HL-60/S4 (cell line): ENCODE results near the gene SLC2A9.
"Not testable (repeated sequence)": the region's sequence is repeated elsewhere in the genome, so short reads cannot be mapped to it uniquely, and the experiment has no call there.

Experiments
- in situ Hi-C: fragments of 300-500 bp; cut with MboI; formaldehyde crosslinking; loops from 2 replicates; pipeline ENCODE4 v1.14.3; 2022; ENCODE audit warnings: low sequenced_read_pairs

The SLC2A9 gene

DNA sequence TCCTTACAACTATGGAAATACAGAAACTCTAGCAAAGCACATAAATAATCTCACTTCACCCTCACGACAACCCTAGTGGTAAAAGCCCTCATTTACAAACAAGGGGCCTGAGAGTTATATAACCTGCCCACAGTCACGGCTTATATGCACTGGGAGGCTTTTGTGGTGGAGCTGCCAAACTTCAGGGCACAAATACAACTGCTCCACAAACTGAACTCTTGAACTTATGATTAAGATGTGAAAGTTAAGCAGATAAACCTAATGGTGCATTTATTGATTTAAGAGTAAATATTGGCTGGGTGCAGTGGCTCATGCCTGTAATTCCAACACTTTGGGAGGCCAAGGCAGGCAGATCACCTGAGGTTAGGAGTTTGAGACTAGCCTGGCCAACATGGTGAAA lies 19.0 kb downstream of the SLC2A9 start:
- in situ Hi-C loops: no loop called here

- in situ Hi-C loops: no loop called here
These were observed 19.5 kb downstream of the SLC2A9 start for GRCh38 chr4:10001757-10002156.

- in situ Hi-C loops: no loop called here
These were observed 21.2 kb downstream of the SLC2A9 start for GRCh38 chr4:9999956-10000561.

- in situ Hi-C loops: no loop called here
These were observed 23.4 kb downstream of the SLC2A9 start for GRCh38 chr4:9997886-9998285.

GRCh38 chr4:9996319-9997110 lies 24.8 kb downstream of the SLC2A9 start:
- in situ Hi-C loops: no loop called here

DNA sequence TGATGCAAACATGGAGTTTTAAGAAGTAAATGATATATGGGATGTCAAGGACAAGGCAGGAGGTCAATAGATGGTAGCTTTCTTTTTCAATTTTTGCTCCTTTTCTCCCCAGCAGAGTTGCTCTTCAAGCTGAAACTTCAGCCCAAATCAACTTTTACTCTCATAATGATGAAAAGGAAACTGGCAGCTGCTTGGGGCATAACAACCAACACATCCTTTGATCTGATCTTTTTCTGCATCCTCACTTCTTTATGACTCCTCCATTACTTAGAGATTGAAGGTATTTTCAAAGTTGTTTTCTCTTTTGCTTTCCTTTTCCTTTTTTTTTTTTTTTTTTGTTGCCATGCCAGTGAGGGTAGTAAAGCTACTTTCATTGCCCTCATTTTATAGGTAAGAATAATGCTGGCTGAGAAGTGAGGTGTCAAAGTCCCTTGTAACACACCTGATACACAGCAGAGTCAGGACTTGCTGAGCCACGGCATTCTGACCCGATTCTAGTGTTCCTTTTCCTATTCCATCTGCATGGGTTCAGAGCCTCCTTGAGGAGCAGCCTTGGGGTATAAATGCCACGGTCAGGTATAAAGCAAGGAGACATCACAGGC lies 26.9 kb downstream of the SLC2A9 start:
- in situ Hi-C loops: no loop called here

DNA sequence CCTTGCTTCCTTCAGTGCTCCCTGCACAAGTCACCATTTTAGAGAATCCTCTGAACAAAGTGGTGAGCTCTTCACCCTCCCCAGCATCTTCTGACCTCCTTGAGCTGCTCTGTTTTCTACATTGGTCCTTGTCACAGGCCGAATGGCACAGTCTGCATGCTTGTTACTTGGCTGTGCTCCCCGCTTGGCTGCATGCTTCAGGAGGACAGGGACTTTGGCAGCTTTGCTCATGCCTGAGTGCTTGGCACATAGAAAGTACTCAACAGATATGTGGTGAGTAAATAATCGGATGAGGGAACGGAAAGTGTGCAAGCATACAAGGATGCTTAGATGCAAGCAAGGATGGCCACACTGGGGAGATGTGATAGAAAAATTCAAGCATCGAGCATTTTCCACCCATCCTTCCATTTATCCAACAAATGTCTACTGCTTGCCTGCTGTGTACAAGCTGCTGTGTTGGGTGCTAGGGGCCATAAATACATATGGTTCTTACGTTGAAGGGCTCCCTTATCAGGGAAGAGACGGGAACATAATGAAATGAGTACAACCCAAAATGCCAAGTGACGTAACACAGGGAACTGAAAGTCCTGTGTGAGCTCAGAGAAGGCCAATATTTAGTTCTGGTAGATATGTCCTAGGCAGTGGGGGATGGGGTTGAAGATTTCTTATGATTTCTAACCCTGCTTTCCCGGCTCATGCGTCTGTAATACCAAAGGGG lies 31.2 kb downstream of the SLC2A9 start:
- in situ Hi-C loops: no loop called here

- in situ Hi-C loops: no loop called here
These were observed 32.4 kb downstream of the SLC2A9 start for GRCh38 chr4:9988933-9989332.

GRCh38 chr4:9988363-9988749 lies 32.9 kb downstream of the SLC2A9 start:
- in situ Hi-C loops: no loop called here

DNA sequence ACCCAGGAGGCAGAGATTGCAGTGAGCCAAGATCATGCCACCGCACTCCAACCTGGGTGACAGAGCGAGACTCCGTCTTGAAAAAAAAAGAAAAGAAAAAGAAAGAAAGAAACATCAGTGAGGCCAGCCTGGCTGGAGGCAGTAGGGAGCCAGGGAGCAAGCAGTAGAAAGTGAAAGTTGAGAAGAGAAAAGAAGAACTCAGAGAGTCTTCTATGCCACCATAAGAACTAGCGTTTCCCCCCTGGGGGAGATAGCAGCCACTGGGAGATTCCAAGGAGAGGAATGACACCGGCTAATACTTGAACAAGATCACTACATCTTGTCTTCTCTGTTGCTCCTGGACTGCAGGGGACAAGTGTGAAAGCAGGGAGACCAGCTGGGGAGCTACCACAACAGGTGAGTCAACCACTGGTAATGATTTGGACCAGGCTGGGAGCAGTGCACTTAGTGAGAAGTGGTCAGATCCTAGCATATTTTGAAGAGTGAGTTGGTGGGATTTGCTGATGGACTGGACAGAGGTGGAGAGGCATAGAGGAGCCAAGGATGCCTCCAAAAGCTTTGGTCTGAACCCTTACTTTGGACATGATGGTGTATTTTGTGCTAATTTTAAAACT lies 33.4 kb downstream of the SLC2A9 start:
- in situ Hi-C loops: no loop called here

DNA sequence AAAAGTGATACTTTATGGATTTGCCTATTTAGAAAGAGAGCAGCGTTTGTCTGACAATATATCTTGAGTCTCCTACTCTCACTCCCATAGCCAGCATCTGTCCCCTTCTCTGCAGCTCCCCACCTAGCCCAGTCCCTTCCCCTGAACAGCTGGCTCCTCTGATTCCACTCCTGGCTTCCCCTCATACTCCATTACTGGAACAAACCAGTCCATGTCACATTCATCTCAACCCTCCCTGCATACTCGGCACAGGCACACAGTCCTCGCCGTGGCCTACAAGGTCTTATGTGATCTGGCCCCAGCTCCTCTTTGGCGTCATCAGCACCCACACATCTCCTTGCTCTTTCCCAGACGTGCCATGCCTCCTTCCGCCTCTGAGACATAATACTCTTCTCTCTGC lies 36.7 kb downstream of the SLC2A9 start:
- in situ Hi-C loops: no loop called here

- in situ Hi-C loops: no loop called here
These were observed 38.1 kb downstream of the SLC2A9 start for GRCh38 chr4:9983211-9983610.

DNA sequence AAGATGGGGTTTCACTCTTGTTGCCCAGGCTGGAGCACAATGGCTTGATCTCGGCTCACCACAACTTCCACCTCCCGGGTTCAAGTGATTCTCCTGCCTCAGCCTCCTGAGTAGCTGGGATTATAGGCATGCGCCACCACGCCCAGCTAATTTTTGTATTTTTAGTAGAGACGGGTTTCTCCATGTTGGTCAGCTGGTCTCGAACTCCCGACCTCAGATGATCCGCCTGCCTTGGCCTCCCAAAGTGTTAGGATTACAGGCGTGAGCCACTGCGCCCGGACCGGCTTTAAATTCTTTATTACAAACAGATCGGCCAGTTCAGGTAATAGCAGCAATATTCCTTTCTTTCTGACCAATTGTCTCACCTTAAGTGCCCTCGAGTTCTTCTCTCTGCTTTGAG lies 39.4 kb downstream of the SLC2A9 start:
- in situ Hi-C loops: not testable (repeated sequence)

DNA sequence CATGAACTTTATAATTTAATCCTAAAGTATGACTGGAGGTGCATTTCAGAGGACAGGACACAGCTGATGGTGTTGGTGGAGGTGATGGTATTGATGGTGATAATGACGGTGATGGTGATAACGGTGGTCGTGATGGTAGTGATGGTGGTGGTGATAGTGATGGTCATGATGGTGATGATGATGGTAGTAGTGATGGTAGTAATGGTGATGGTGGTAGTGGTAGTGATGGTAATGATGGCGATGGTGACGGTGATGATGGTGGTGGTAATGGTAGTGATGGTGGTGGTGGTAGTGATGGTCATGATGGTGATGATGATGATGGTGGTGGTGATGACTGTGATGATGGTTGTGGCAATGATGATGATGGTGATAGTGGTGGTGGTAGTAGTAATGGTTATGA lies 40.4 kb downstream of the SLC2A9 start:
- in situ Hi-C loops: no loop called here

DNA sequence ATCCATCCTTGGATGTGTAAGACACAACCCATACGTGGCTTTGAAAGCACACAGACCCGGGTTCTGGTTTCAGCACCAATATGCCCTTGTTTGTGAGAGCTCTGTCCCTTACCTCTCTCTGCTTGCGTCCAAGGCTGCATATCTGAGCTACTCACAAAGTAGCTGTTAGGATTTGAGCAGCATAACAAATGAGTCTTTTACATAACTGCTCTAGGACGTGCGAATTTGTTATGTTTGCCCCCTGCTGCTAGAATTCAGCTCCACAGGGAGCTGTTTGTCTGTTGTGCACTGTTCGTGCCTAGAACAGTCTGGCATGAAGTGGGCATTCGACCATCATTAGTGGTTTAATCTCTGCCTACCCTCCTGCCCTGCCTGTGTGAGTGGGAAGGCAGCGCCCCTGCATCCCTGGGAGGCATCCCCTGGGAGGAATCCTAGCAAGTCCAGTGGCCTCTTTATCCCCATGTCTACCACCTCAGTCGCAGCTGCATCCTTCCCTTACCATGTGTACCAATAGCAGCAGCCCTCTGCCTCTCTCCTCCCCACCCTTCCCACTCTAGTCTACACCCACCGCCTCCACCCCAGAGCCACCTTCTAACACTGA lies 42.1 kb downstream of the SLC2A9 start:
- in situ Hi-C loops: no loop called here

DNA sequence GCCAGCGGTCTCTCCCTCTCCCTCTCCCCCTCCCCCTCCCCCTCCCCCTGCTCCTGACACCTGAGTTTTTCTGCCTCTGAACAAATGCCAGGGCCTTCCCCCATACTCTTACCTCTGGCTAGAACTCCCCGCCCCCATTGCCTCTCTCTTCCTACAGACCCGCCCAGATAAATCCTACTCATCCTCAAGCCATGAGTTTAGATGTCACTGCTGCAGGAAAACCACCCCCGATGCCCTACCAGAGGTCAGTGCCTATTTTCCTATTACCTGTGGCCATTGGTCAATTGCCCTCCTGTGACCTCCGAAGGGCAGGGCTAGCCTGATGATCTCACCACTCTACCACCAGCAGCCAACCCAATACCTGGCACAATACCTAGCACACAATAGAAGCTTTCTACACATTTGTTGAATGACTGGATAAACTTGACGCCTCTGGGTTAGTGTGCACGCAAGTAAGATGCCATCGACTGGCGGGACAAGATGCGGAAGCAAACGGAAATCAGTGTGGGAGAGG lies 43.7 kb downstream of the SLC2A9 start:
- in situ Hi-C loops: no loop called here

- in situ Hi-C loops: no loop called here
These were observed 44.5 kb downstream of the SLC2A9 start for GRCh38 chr4:9976781-9977180.

DNA sequence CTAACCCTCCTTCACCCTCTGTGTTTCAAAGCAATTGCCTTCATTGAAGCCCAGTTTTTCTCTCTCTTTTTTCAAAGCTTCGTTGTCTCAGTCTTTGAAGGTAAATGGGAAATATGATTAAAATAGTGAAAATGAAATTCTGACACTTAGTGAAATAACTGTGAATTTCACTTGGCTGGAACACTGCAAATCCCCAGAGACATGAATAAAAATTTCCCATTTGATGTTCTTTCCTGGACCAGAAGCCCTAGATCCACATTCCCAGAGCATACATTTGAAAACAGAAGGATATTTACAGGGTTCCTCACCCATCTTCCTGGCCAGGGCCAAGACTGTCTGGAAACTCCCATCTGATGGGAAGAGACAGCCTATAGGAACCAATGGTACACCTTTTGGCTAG lies 45.0 kb downstream of the SLC2A9 start:
- in situ Hi-C loops: no loop called here

GRCh38 chr4:9971711-9972110 lies 49.6 kb downstream of the SLC2A9 start:
- in situ Hi-C loops: no loop called here

DNA sequence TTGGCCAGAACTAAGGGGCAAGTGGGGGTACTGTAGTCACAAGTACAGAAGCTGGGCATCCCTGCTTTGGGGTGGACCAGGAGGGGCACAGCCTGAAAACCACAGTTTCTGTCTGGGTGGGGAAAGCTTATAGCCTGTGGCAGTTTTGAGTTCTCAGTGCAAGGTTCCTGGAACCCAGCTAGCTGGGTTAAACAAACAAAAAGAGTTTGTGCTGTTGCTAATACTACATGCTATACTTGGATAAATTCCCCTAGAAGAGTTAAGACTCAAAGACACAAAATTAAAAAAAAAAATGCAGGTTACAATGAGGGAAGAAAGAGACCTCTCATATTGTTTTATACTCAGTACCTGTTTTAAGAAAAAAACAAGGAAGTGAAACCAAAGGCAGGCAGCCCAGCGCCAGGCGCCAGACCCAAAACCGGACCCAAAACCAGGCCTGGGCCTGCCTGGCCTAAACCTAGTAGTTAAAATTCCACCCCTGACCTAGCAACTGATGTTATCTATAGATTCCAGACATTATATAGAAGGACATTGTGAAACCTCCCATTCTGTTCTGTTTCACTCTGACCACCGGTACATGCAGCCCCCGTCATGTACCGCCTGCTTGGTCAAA lies 50.8 kb downstream of the SLC2A9 start:
- in situ Hi-C loops: no loop called here
